SU-DHL-6 (cell line): ENCODE data around the gene HPD.
"Not testable (repeated sequence)": the region's sequence is repeated elsewhere in the genome, so short reads cannot be mapped to it uniquely, and the experiment has no call there.

Experiments used
- CTCF ChIP-seq: fragments of 200-600 bp; sonication (generic); IDR thresholded peaks from one replicate; pipeline ENCODE4 v1.5.1; 2017; ENCODE audit warnings: antibody characterized with exemption, mild to moderate bottlenecking, low read length, moderate library complexity; ENCODE audit not compliant: insufficient read depth, poor library complexity, severe bottlenecking
- EZH2phosphoT487 ChIP-seq: fragments of 200-600 bp; sonication (generic), shearing (Covaris generic); conservative IDR thresholded peaks from 2 replicates; pipeline ENCODE4 v1.6.1; 2018; ENCODE audit warnings: mild to moderate bottlenecking, antibody characterized with exemption, low read length, moderate library complexity, mixed read lengths

- not testable (repeated sequence) for TF ChIP-seq CTCF, EZH2phosphoT487
These were observed 31.0 kb upstream of the HPD start for GRCh38 chr12:121889661-121890060.
